H1 (cell line): Measurements from ENCODE around the gene ASAP3. TPM values are rescaled to one million over a fixed set of nuclear protein-coding genes. Genes with fewer than 3 reads are reported as not detected.

Experiments
- CTCF ChIA-PET: fragments of 300-600 bp; sonication (Branson Sonifier 250); formaldehyde crosslinking; loops from one replicate; lab custom pipeline; 2021; ENCODE audit not compliant: partially characterized antibody; lab: Charles Lee
- POLR2A ChIA-PET: fragments of 300-600 bp; sonication (Branson Sonifier 250); formaldehyde crosslinking; loops from one replicate; lab custom pipeline; 2021; ENCODE audit warnings: inconsistent platforms; ENCODE audit not compliant: partially characterized antibody; lab: Charles Lee
- DNase-seq, 2 experiments: peaks; one replicate each; pipeline versions ENCODE4 v3.0.0 to v3.0.0-alpha.2; 2010 to 2022; ENCODE audit warnings: low spot score in 2 of 2, low read depth in 1 of 2, mixed read lengths in 1 of 2
- FAIRE-seq: peaks from 2 replicates; lab custom pipeline; 2011; peaks lifted over from hg19 to GRCh38; lab: Jason Lieb, UNC
- H2AFZ ChIP-seq: 2 replicates; pipeline ENCODE4 v1.8.1; 2012; ENCODE audit warnings: low read length, inconsistent platforms
- H2AK5ac ChIP-seq: 2 replicates; pipeline ENCODE4 v1.6.1; 2013; ENCODE audit warnings: low read depth, low read length
- H2BK120ac ChIP-seq: replicated peaks from 2 replicates; pipeline ENCODE3; 2013; ENCODE audit warnings: low read depth, low read length, inconsistent platforms
- H2BK12ac ChIP-seq: 2 replicates; pipeline ENCODE4 v1.6.1; 2013; ENCODE audit warnings: low read depth, low read length
- H2BK15ac ChIP-seq: 2 replicates; pipeline ENCODE4 v1.6.1; 2013; ENCODE audit warnings: low read length
- H2BK20ac ChIP-seq: 2 replicates; pipeline ENCODE4 v1.6.1; 2013; ENCODE audit warnings: low read length
- H2BK5ac ChIP-seq: 2 replicates; pipeline ENCODE4 v1.6.1; 2013; ENCODE audit warnings: low read depth, low read length
- H3K14ac ChIP-seq: 2 replicates; pipeline ENCODE4 v1.6.1; 2013; ENCODE audit warnings: inconsistent platforms; ENCODE audit not compliant: insufficient read length
- H3K18ac ChIP-seq: 2 replicates; pipeline ENCODE4 v1.6.1; 2013; ENCODE audit warnings: low read length; ENCODE audit errors: extremely low read depth
- H3K23ac ChIP-seq: 2 replicates; pipeline ENCODE4 v1.6.1; 2013; ENCODE audit warnings: inconsistent platforms; ENCODE audit not compliant: insufficient read length
- H3K23me2 ChIP-seq: 2 replicates; pipeline ENCODE4 v1.6.1; 2013; ENCODE audit warnings: low read depth, low read length
- H3K27ac ChIP-seq: 2 replicates; pipeline ENCODE4 v1.6.1; 2011; ENCODE audit warnings: low read depth, low read length, inconsistent platforms
- H3K27me3 ChIP-seq, 4 experiments: replicated peaks in 1 of 4; 1 replicate in 1 of 4; 2 replicates in 3 of 4; pipeline versions ENCODE4 v1.6.1 to v1.8.1; 2011 to 2013; ENCODE audit warnings: low read length in 3 of 4, mild to moderate bottlenecking in 3 of 4, inconsistent platforms in 2 of 4, mixed read lengths in 2 of 4, moderate library complexity in 1 of 4; ENCODE audit not compliant: control insufficient read depth in 3 of 4, insufficient read depth in 3 of 4; ENCODE audit errors: extremely low read depth in 1 of 4
- H3K36me3 ChIP-seq, 4 experiments: 2 replicates each; pipeline versions ENCODE4 v1.6.1 to v1.8.1; 2011 to 2013; ENCODE audit warnings: mild to moderate bottlenecking in 4 of 4, low read length in 3 of 4, moderate library complexity in 2 of 4, control low read depth in 1 of 4, inconsistent platforms in 1 of 4; ENCODE audit not compliant: insufficient read depth in 4 of 4, control insufficient read depth in 2 of 4
- H3K4ac ChIP-seq: replicated peaks from 2 replicates; pipeline ENCODE3; 2013; ENCODE audit warnings: low read length, low read depth, mixed read lengths, inconsistent platforms; ENCODE audit not compliant: insufficient read length
- H3K4me1 ChIP-seq, 4 experiments: replicated peaks in 1 of 4; 1 replicate in 1 of 4; 2 replicates in 3 of 4; pipeline versions ENCODE4 v1.6.1 to v1.8.1; 2011 to 2013; ENCODE audit warnings: low read length in 3 of 4, inconsistent platforms in 2 of 4, mixed read lengths in 1 of 4; ENCODE audit not compliant: insufficient read depth in 4 of 4, control insufficient read depth in 3 of 4
- H3K4me2 ChIP-seq, 2 experiments: 2 replicates each; pipeline versions ENCODE4 v1.6.1 to v1.8.1; 2011 to 2013; ENCODE audit warnings: low read depth in 2 of 2, low read length in 2 of 2, control low read depth in 1 of 2, inconsistent platforms in 1 of 2, mild to moderate bottlenecking in 1 of 2; ENCODE audit not compliant: insufficient read depth in 1 of 2
- H3K4me3 ChIP-seq, 4 experiments: fragments of 200-600, 300-600 bp in 1 of 4; sonication (generic), shearing (Covaris generic), sonication (Bioruptor Twin) in 1 of 4; 2 replicates each; pipeline versions ENCODE4 v1.5.1 to v1.8.1; 2011 to 2016; ENCODE audit warnings: low read length in 4 of 4, low read depth in 3 of 4, control low read depth in 2 of 4, inconsistent platforms in 2 of 4, mild to moderate bottlenecking in 2 of 4, mixed read lengths in 1 of 4, moderate library complexity in 1 of 4; ENCODE audit not compliant: insufficient read depth in 2 of 4; ENCODE audit errors: extremely low read depth in 1 of 4
- H3K56ac ChIP-seq: replicated peaks from 2 replicates; pipeline ENCODE3; 2013; ENCODE audit warnings: low read depth, mild to moderate bottlenecking, mixed read lengths, low read length, inconsistent platforms; ENCODE audit not compliant: insufficient read length
- H3K79me1 ChIP-seq: 2 replicates; pipeline ENCODE4 v1.6.1; 2013; ENCODE audit warnings: low read depth, low read length, control low read depth
- H3K79me2 ChIP-seq, 2 experiments: 2 replicates each; pipeline versions ENCODE4 v1.6.1 to v1.8.1; 2012 to 2013; ENCODE audit warnings: low read length in 2 of 2, mild to moderate bottlenecking in 2 of 2, inconsistent platforms in 1 of 2; ENCODE audit not compliant: insufficient read depth in 2 of 2, control insufficient read depth in 1 of 2
- H3K9ac ChIP-seq, 4 experiments: replicated peaks in 1 of 4; 1 replicate in 1 of 4; 2 replicates in 3 of 4; pipeline versions ENCODE4 v1.6.1 to v1.8.1; 2011 to 2013; ENCODE audit warnings: low read depth in 3 of 4, low read length in 3 of 4, control low read depth in 2 of 4, mild to moderate bottlenecking in 2 of 4, moderate library complexity in 2 of 4, inconsistent platforms in 1 of 4; ENCODE audit errors: extremely low read depth in 1 of 4
- H3K9me3 ChIP-seq, 2 experiments: 2 replicates each; pipeline versions ENCODE4 v1.6.1 to v1.8.1; 2012 to 2013; ENCODE audit warnings: mild to moderate bottlenecking in 2 of 2, moderate library complexity in 2 of 2, control low read depth in 1 of 2, inconsistent platforms in 1 of 2, low read depth in 1 of 2, low read length in 1 of 2, mixed read lengths in 1 of 2; ENCODE audit not compliant: insufficient read depth in 2 of 2
- H4K20me1 ChIP-seq, 2 experiments: replicated peaks in 1 of 2; 2 replicates each; pipeline versions ENCODE3 to v1.8.1; 2011 to 2013; ENCODE audit warnings: inconsistent platforms in 2 of 2, low read length in 2 of 2, mild to moderate bottlenecking in 1 of 2; ENCODE audit not compliant: insufficient read depth in 2 of 2, control insufficient read depth in 1 of 2
- H4K5ac ChIP-seq: 2 replicates; pipeline ENCODE4 v1.6.1; 2013; ENCODE audit warnings: low read length, low read depth, mixed read lengths, inconsistent platforms; ENCODE audit not compliant: insufficient read length
- H4K8ac ChIP-seq: 2 replicates; pipeline ENCODE4 v1.8.0; 2013; ENCODE audit warnings: mild to moderate bottlenecking, moderate library complexity, low read length, inconsistent platforms; ENCODE audit not compliant: insufficient read depth; ENCODE audit errors: extremely low read depth
- H4K91ac ChIP-seq: replicated peaks from 2 replicates; pipeline ENCODE3; 2013; ENCODE audit warnings: low read length, mixed read lengths, inconsistent platforms; ENCODE audit not compliant: insufficient read length
- ATF2 ChIP-seq: IDR thresholded peaks from 2 replicates; pipeline ENCODE4 v1.6.1; 2012; ENCODE audit warnings: low read length, inconsistent platforms
- ATF3 ChIP-seq: IDR thresholded peaks from 2 replicates; pipeline ENCODE4 v1.6.1; 2011; ENCODE audit warnings: low read depth, mild to moderate bottlenecking, low read length; ENCODE audit not compliant: insufficient read depth
- CBX5 ChIP-seq: fragments of 300-800, 300-1000 bp; sonication (generic); IDR thresholded peaks from 2 replicates; pipeline ENCODE4 v1.7.1; 2016; ENCODE audit warnings: antibody characterized with exemption, low read length, low read depth
- CHD2 ChIP-seq: IDR thresholded peaks from 2 replicates; pipeline ENCODE4 v1.6.1; 2012; ENCODE audit warnings: low read length, improper control_type of control experiment
- GTF2F1 ChIP-seq: IDR thresholded peaks from 2 replicates; pipeline ENCODE4 v1.6.1; 2012; ENCODE audit warnings: low read depth, low read length, improper control_type of control experiment, borderline replicate concordance
- PHF8 ChIP-seq: fragments of 200-600 bp; sonication (generic); conservative IDR thresholded peaks from 2 replicates; pipeline ENCODE4 v1.7.1; 2012; ENCODE audit warnings: low read depth, mild to moderate bottlenecking, inconsistent platforms, low read length, moderate library complexity
- RBBP5 ChIP-seq: IDR thresholded peaks from 2 replicates; pipeline ENCODE4 v1.7.1; 2012; ENCODE audit warnings: low read depth, mild to moderate bottlenecking, inconsistent platforms, low read length, moderate library complexity, borderline replicate concordance
- RNF2 ChIP-seq: fragments of 200-900, 300-1000 bp; sonication (generic); IDR thresholded peaks from 2 replicates; pipeline ENCODE4 v1.7.1; 2016; ENCODE audit warnings: borderline replicate concordance, low read depth, mild to moderate bottlenecking, antibody characterized with exemption, low read length; ENCODE audit not compliant: poor library complexity, severe bottlenecking; ENCODE audit errors: missing control alignments
- TAF7 ChIP-seq: optimal IDR thresholded peaks from 2 replicates; pipeline ENCODE3; 2011; ENCODE audit warnings: low read depth, mild to moderate bottlenecking, inconsistent platforms, low read length, moderate library complexity, borderline replicate concordance
- WGBS, 2 experiments: shearing (Covaris generic) in 1 of 2; methylation state at CpG; one replicate each; pipeline versions ENCODE4 v1.1.6 to v1.1.7; 2013 to 2015; ENCODE audit warnings: low lambda C conversion rate in 2 of 2, mixed read lengths in 2 of 2, inconsistent platforms in 1 of 2, low coverage in 1 of 2, missing lambda C conversion rate in 1 of 2; ENCODE audit not compliant: insufficient replicate concordance in 2 of 2, insufficient coverage in 1 of 2, insufficient read length in 1 of 2; ENCODE audit errors: extremely low coverage in 1 of 2, missing lambda C conversion rate in 1 of 2; 5-methylcytosine and 5-hydroxymethylcytosine counted together
- polyA plus RNA-seq, 7 experiments: library from polyadenylated mRNA; depleted of rRNA in 3 of 7; stranded (reverse) in 5 of 7; unstranded in 2 of 7; fragments of >200 nt in 5 of 7; fragments of 200-250 nt in 2 of 7; gene quantifications; 1 replicate in 5 of 7; 2 replicates in 1 of 7; 4 replicates in 1 of 7; pipeline versions ENCODE4 v1.2.1 to v1.2.3, GENCODE V29; 2011 to 2013; ENCODE audit warnings: missing spikeins in 2 of 7, mixed read lengths in 2 of 7
- total RNA-seq: library from RNA; stranded (reverse); fragmentation: NEBNext Ultra II Directional; extraction: Animal tissue kit (Norgen Biotek cat#: 25700); gene quantifications from 2 replicates; pipeline ENCODE4 v1.2.1, GENCODE V29; 2021

Gene ASAP3
- total and polyA plus RNA-seq, 2 of the 8 experiments (the other 6 are each of a cell fraction or from before 2014, with no cell fraction given): 53.1 to 58.0 TPM

GRCh38 chr1:23475641-23476040 is 8.3 kb downstream of the ASAP3 start:
- DNase-seq (no peak), FAIRE-seq (no peak)
- no peak overlapping the region for H3K4ac ChIP-seq
- ChIA-PET CTCF (interaction anchor here (1.2 kb wide), 1 partner anchor 22 kb away, joined by 3 read pairs; no protein-coding TSS in a partner anchor), POLR2A (interaction anchor here (1.0 to 1.2 kb wide), 2 partner anchors 8 to 50 kb away, joined by 3 to 4 read pairs; partner anchors contain the start of gene ASAP3)
- H3K9me3 ChIP-seq: no peaks in the 10 kb centered on the region
- no peak overlapping the region for H3K23ac ChIP-seq
- 94% methylated on average over 3 of the region's 3 CpGs; no CpG with 5 or more reads in 1 of the 2 experiments for WGBS, 2 experiments
- H2AK5ac ChIP-seq: no peak overlapping the region
- peaks cover 11 to 30% of the 10 kb centered on the region in 2 experiments for H4K20me1 ChIP-seq
- H3K79me1 ChIP-seq: peaks cover 17% of the 10 kb centered on the region; the same call in 1 of the 2 replicates
- no peak overlapping the region for H3K14ac ChIP-seq
- H3K27ac ChIP-seq: no peak overlapping the region
- no peak overlapping the region for H3K4me3 ChIP-seq
- no peak overlapping the region for H2BK12ac ChIP-seq
- no peak overlapping the region for H4K5ac ChIP-seq
- TF ChIP-seq PHF8 (no peak), CHD2 (no peak), RBBP5 (no peak), CBX5 (no peak), RNF2 (no peak), ATF3 (no peak), GTF2F1 (no peak), TAF7 (no peak), ATF2 (no peak)
- no peaks in the 10 kb centered on the region for H3K23me2 ChIP-seq
- no peak overlapping the region for H2BK5ac ChIP-seq
- no peak overlapping the region for H4K8ac ChIP-seq
- H2BK120ac ChIP-seq: no peak overlapping the region
- no peak overlapping the region for H2AFZ ChIP-seq
- no peak overlapping the region for H3K4me2 ChIP-seq
- no peak overlapping the region for H2BK15ac ChIP-seq
- no peak overlapping the region for H3K18ac ChIP-seq
- peaks cover 0 to 5% (median 0%) of the 10 kb centered on the region in 4 experiments; a peak in 2 of 7 replicates for H3K4me1 ChIP-seq
- H3K27me3 ChIP-seq: no peaks in the 10 kb centered on the region
- no peak overlapping the region for H3K56ac ChIP-seq
- no peak overlapping the region for H2BK20ac ChIP-seq
- no peak overlapping the region for H3K9ac ChIP-seq
- no peak overlapping the region for H4K91ac ChIP-seq
- peaks cover 0 to 36% of the 10 kb centered on the region in 2 experiments; a peak in 2 of 4 replicates for H3K79me2 ChIP-seq
- H3K36me3 ChIP-seq: no peaks in the 10 kb centered on the region
